HEK293 (cell line): ENCODE measurements around the gene ADCY1.

ENCODE experiments used
- ATF2 ChIP-seq: fragments of 450-650 bp; formaldehyde crosslinking; IDR thresholded peaks from 2 replicates; pipeline ENCODE4 v1.5.1; 2016; ENCODE audit warnings: missing biosample characterization, missing genetic modification characterization, low read depth
- IKZF3 ChIP-seq: fragments of 450-650 bp; IDR thresholded peaks from 2 replicates; pipeline ENCODE4 v1.5.0; 2018; ENCODE audit warnings: missing biosample characterization, mild to moderate bottlenecking, missing genetic modification characterization, moderate library complexity
- MYNN ChIP-seq: fragments of 450-650 bp; formaldehyde crosslinking; IDR thresholded peaks from 2 replicates; pipeline ENCODE4 v1.5.1; 2016; ENCODE audit warnings: missing biosample characterization, missing genetic modification characterization, borderline replicate concordance
- PRDM4 ChIP-seq: fragments of 450-650 bp; formaldehyde crosslinking; IDR thresholded peaks from 2 replicates; pipeline ENCODE4 v1.5.1; 2017; ENCODE audit warnings: missing biosample characterization, missing genetic modification characterization
- ZFP3 ChIP-seq: fragments of 450-650 bp; formaldehyde crosslinking; IDR thresholded peaks from 2 replicates; pipeline ENCODE4 v1.5.1; 2016; ENCODE audit warnings: low read depth, missing biosample characterization, missing genetic modification characterization
- ZNF274 ChIP-seq, 2 experiments: fragments of 200-500 bp in 1 of 2; fragments of 450-650 bp in 1 of 2; sonication (Bioruptor generic) in 1 of 2; formaldehyde crosslinking in 1 of 2; IDR thresholded peaks; 2 replicates each; pipeline versions ENCODE4 v1.5.1 to v1.6.1; 2014 to 2016; ENCODE audit warnings: borderline replicate concordance in 1 of 2, inconsistent platforms in 1 of 2, low read length in 1 of 2, missing biosample characterization in 1 of 2, missing genetic modification characterization in 1 of 2
- ZNF354C ChIP-seq: fragments of 450-650 bp; formaldehyde crosslinking; IDR thresholded peaks from 2 replicates; pipeline ENCODE4 v1.5.1; 2016; ENCODE audit warnings: missing biosample characterization, missing genetic modification characterization, low read depth, borderline replicate concordance
- ZNF426 ChIP-seq: fragments of 450-650 bp; formaldehyde crosslinking; IDR thresholded peaks from 2 replicates; pipeline ENCODE4 v1.5.1; 2017; ENCODE audit warnings: missing biosample characterization, missing genetic modification characterization, mild to moderate bottlenecking, inconsistent platforms, moderate library complexity
- ZNF654 ChIP-seq: fragments of 450-650 bp; formaldehyde crosslinking; IDR thresholded peaks from 2 replicates; pipeline ENCODE4 v1.5.1; 2016; ENCODE audit warnings: low read depth, missing biosample characterization, missing genetic modification characterization
- TF ChIP-seq, protein P1 (sequence below): fragments of 450-650 bp; formaldehyde crosslinking; IDR thresholded peaks from 2 replicates; pipeline ENCODE4 v1.5.1; 2016; ENCODE audit warnings: missing biosample characterization, missing genetic modification characterization, borderline replicate concordance
- TF ChIP-seq, protein P2 (sequence below): fragments of 450-650 bp; formaldehyde crosslinking; IDR thresholded peaks from 2 replicates; pipeline ENCODE4 v1.5.1; 2016; ENCODE audit warnings: missing biosample characterization, missing genetic modification characterization
- TF ChIP-seq, protein P3 (sequence below): fragments of 450-650 bp; formaldehyde crosslinking; IDR thresholded peaks from 2 replicates; pipeline ENCODE4 v1.5.1; 2017; ENCODE audit warnings: missing biosample characterization, missing genetic modification characterization

DNA sequence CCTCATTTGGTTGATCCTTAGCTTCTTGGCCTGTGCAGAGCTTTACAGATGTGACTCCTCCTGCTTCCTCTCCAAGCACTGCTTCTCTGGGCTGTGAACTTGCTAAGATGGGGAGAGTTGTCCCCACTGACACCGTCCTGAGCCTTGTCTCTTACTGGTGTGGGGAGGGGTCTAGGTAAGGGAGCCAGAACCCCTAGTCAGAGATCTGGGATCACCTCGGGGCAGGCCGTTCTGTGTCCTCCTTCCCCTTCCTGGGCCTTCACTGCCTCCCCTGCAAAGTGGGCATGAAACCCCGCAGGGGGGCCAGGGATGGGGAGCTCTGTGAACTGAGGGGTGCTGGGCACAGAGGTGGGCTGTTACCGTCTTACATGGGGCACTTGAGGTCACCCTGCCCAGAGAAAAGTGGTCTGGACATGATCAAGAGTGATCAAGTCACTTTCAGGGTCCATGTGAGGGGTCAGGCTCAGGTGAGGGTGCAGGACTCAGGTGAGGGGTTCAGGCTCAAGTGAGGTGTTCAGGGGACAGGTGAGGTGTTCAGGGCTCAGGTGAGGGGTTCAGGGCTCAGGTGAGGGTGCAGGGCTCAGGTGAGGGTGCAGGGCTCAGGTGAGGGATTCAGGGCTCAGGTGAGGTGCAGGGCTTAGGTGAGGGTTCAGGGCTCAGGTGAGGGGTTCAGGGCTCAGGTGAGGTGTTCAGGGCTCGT lies 86.2 kb downstream of the ADCY1 start:
- TF ChIP-seq ZNF274 (IDR thresholded peaks at IDR 0.05; ENCODE audit: low read length) (no peak), ZNF274 (tag by site-specific recombination; IDR thresholded peaks at IDR 0.05; ENCODE audit: borderline replicate concordance) (no peak), ZNF426 (no peak), ZFP3 (no peak), ZNF354C (no peak), PRDM4 (tag by site-specific recombination) (no peak), MYNN (tag by site-specific recombination) (no peak), ZNF654 (tag by site-specific recombination) (no peak), IKZF3 (tag by site-specific recombination) (no peak), ATF2 (tag by site-specific recombination) (no peak)
- TF ChIP-seq, protein P1, sequence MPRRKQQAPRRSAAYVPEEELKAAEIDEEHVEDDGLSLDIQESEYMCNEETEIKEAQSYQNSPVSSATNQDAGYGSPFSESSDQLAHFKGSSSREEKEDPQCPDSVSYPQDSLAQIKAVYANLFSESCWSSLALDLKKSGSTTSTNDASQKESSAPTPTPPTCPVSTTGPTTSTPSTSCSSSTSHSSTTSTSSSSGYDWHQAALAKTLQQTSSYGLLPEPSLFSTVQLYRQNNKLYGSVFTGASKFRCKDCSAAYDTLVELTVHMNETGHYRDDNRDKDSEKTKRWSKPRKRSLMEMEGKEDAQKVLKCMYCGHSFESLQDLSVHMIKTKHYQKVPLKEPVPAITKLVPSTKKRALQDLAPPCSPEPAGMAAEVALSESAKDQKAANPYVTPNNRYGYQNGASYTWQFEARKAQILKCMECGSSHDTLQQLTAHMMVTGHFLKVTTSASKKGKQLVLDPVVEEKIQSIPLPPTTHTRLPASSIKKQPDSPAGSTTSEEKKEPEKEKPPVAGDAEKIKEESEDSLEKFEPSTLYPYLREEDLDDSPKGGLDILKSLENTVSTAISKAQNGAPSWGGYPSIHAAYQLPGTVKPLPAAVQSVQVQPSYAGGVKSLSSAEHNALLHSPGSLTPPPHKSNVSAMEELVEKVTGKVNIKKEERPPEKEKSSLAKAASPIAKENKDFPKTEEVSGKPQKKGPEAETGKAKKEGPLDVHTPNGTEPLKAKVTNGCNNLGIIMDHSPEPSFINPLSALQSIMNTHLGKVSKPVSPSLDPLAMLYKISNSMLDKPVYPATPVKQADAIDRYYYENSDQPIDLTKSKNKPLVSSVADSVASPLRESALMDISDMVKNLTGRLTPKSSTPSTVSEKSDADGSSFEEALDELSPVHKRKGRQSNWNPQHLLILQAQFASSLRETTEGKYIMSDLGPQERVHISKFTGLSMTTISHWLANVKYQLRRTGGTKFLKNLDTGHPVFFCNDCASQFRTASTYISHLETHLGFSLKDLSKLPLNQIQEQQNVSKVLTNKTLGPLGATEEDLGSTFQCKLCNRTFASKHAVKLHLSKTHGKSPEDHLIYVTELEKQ (tag by site-specific recombination) = no peak
- TF ChIP-seq, protein P2, sequence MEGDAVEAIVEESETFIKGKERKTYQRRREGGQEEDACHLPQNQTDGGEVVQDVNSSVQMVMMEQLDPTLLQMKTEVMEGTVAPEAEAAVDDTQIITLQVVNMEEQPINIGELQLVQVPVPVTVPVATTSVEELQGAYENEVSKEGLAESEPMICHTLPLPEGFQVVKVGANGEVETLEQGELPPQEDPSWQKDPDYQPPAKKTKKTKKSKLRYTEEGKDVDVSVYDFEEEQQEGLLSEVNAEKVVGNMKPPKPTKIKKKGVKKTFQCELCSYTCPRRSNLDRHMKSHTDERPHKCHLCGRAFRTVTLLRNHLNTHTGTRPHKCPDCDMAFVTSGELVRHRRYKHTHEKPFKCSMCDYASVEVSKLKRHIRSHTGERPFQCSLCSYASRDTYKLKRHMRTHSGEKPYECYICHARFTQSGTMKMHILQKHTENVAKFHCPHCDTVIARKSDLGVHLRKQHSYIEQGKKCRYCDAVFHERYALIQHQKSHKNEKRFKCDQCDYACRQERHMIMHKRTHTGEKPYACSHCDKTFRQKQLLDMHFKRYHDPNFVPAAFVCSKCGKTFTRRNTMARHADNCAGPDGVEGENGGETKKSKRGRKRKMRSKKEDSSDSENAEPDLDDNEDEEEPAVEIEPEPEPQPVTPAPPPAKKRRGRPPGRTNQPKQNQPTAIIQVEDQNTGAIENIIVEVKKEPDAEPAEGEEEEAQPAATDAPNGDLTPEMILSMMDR (tag by site-specific recombination) = no peak
- TF ChIP-seq, protein P3, sequence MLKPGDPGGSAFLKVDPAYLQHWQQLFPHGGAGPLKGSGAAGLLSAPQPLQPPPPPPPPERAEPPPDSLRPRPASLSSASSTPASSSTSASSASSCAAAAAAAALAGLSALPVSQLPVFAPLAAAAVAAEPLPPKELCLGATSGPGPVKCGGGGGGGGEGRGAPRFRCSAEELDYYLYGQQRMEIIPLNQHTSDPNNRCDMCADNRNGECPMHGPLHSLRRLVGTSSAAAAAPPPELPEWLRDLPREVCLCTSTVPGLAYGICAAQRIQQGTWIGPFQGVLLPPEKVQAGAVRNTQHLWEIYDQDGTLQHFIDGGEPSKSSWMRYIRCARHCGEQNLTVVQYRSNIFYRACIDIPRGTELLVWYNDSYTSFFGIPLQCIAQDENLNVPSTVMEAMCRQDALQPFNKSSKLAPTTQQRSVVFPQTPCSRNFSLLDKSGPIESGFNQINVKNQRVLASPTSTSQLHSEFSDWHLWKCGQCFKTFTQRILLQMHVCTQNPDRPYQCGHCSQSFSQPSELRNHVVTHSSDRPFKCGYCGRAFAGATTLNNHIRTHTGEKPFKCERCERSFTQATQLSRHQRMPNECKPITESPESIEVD (tag by site-specific recombination) = no peak
